GM12878 (cell line): ENCODE measurements around the gene CABLES1. TPM values are rescaled to one million over a fixed set of nuclear protein-coding genes. Genes with fewer than 3 reads are reported as not detected.

Experiments used
- ATAC-seq: fragments of 200-7000 bp; cut with Tn5 transposase; 3 replicates; pipeline ENCODE4 v1.9.1; 2020; ENCODE audit warnings: mild to moderate bottlenecking, moderate library complexity
- BruUV-seq: library from RNA; stranded (reverse); fragments of 400-500 nt; replicated peaks from 2 replicates; lab custom pipeline; 2021; lab: Mats Ljungman, UMichigan
- CTCF ChIA-PET: fragments of 300-600 bp; sonication (Branson Sonifier 250); formaldehyde crosslinking; extraction: SDS; loops from one replicate; lab custom pipeline; 2021; ENCODE audit warnings: inconsistent platforms; lab: Yijun Ruan, JAX
- POLR2A ChIA-PET: fragments of 350-600 bp; formaldehyde crosslinking; extraction: SDS; loops from one replicate; lab custom pipeline; 2021; ENCODE audit warnings: inconsistent platforms; lab: Charles Lee
- RAD21 ChIA-PET: fragments of 300-600 bp; sonication (Branson Sonifier 250); formaldehyde crosslinking; loops from one replicate; lab custom pipeline; 2023; ENCODE audit warnings: antibody characterized with exemption; ENCODE audit not compliant: unreplicated experiment; lab: Charles Lee
- SMC1A ChIA-PET: fragments of 300-600 bp; sonication (Branson Sonifier 250); formaldehyde crosslinking; loops from one replicate; lab custom pipeline; 2023; ENCODE audit not compliant: unreplicated experiment, uncharacterized antibody; lab: Charles Lee
- DNase-seq: peaks from one replicate; pipeline ENCODE4 v3.0.0-alpha.2; 2011; ENCODE audit warnings: low read depth, low spot score
- FAIRE-seq: peaks from 3 replicates; lab custom pipeline; 2011; peaks lifted over from hg19 to GRCh38; lab: Jason Lieb, UNC
- H2AFZ ChIP-seq: 2 replicates; pipeline ENCODE4 v1.6.0; 2011; ENCODE audit warnings: low read depth, low read length, control low read depth; ENCODE audit not compliant: control insufficient read depth
- H3K27ac ChIP-seq: 2 replicates; pipeline ENCODE4 v1.5.1; 2011; ENCODE audit warnings: control low read depth; ENCODE audit not compliant: control insufficient read depth, insufficient read depth
- H3K27me3 ChIP-seq, 2 experiments: replicated peaks in 1 of 2; 2 replicates each; pipeline versions ENCODE4 v1.6.0 to v1.6.1; 2011; ENCODE audit warnings: low read length in 1 of 2; ENCODE audit not compliant: control insufficient read depth in 2 of 2, insufficient read depth in 2 of 2
- H3K36me3 ChIP-seq, 2 experiments: 2 replicates each; pipeline ENCODE4 v1.5.1; 2011; ENCODE audit warnings: low read length in 1 of 2; ENCODE audit not compliant: control insufficient read depth in 2 of 2, insufficient read depth in 2 of 2
- H3K4me1 ChIP-seq: 2 replicates; pipeline ENCODE4 v1.6.1; 2011; ENCODE audit warnings: mild to moderate bottlenecking, low read length, moderate library complexity, mixed read lengths; ENCODE audit not compliant: control insufficient read depth, insufficient read depth
- H3K4me2 ChIP-seq: 2 replicates; pipeline ENCODE4 v1.6.0; 2011; ENCODE audit warnings: control low read depth; ENCODE audit not compliant: control insufficient read depth, insufficient read depth
- H3K4me3 ChIP-seq: fragments of 200-600 bp; sonication (generic); 2 replicates; pipeline ENCODE4 v1.5.1; 2016
- H3K79me2 ChIP-seq: 2 replicates; pipeline ENCODE4 v1.6.0; 2011; ENCODE audit warnings: low read length; ENCODE audit not compliant: control insufficient read depth, insufficient read depth
- H3K9ac ChIP-seq: 2 replicates; pipeline ENCODE4 v1.8.0; 2011; ENCODE audit warnings: low read length, control low read depth, mixed read lengths; ENCODE audit not compliant: control insufficient read depth, insufficient read depth
- H3K9me3 ChIP-seq: replicated peaks from 3 replicates; pipeline ENCODE4 v1.5.1; 2011; ENCODE audit warnings: mild to moderate bottlenecking, low read length; ENCODE audit not compliant: control insufficient read depth, insufficient read depth
- H4K20me1 ChIP-seq: 2 replicates; pipeline ENCODE4 v1.6.0; 2011; ENCODE audit not compliant: control insufficient read depth, insufficient read depth
- EGR1 ChIP-seq, 2 experiments: IDR thresholded peaks; 1 replicate in 1 of 2; 2 replicates in 1 of 2; pipeline ENCODE4 v1.6.1; 2011 to 2012; ENCODE audit warnings: low read depth in 2 of 2, low read length in 2 of 2, borderline replicate concordance in 1 of 2, mild to moderate bottlenecking in 1 of 2, moderate library complexity in 1 of 2
- EP300 ChIP-seq, 2 experiments: fragments of 150-350 bp in 1 of 2; IDR thresholded peaks; 2 replicates each; pipeline ENCODE4 v1.6.1; 2011 to 2012; ENCODE audit warnings: low read depth in 2 of 2, low read length in 2 of 2, borderline replicate concordance in 1 of 2, improper control_type of control experiment in 1 of 2, inconsistent platforms in 1 of 2; ENCODE audit not compliant: control insufficient read depth in 1 of 2
- JUNB ChIP-seq: IDR thresholded peaks from 2 replicates; pipeline ENCODE4 v1.6.1; 2016; ENCODE audit warnings: antibody characterized with exemption, mild to moderate bottlenecking
- RB1 ChIP-seq: fragments of 450-650 bp; formaldehyde crosslinking; IDR thresholded peaks from 2 replicates; pipeline ENCODE4 v1.6.1; 2017; ENCODE audit warnings: mild to moderate bottlenecking, borderline replicate concordance
- RBBP5 ChIP-seq: fragments of 200-600 bp; sonication (generic); conservative IDR thresholded peaks from 2 replicates; pipeline ENCODE4 v1.6.1; 2016
- RFX5 ChIP-seq: IDR thresholded peaks from 2 replicates; pipeline ENCODE4 v1.6.1; 2011; ENCODE audit warnings: low read depth, low read length, improper control_type of control experiment
- WGBS: methylation state at CpG from one replicate; pipeline ENCODE4 v1.1.6; 2016; ENCODE audit warnings: low lambda C conversion rate; ENCODE audit not compliant: insufficient replicate concordance, insufficient coverage; ENCODE audit errors: missing lambda C conversion rate; 5-methylcytosine and 5-hydroxymethylcytosine counted together
- in situ Hi-C: fragments of 300-500 bp; cut with MboI; formaldehyde crosslinking; loops from 9 replicates; pipeline ENCODE4 v1.14.3; 2018; ENCODE audit warnings: mixed read lengths
- intact Hi-C: fragments of 100-400 bp; cut with micrococcal nuclease; formaldehyde crosslinking; loops from one replicate; pipeline ENCODE4 v1.14.2; 2022; ENCODE audit not compliant: unreplicated experiment
- polyA plus RNA-seq, 11 experiments: library from polyadenylated mRNA; depleted of rRNA in 4 of 11; unstranded in 6 of 11; stranded (reverse) in 5 of 11; fragments of >200 nt; fragmentation: Nextera tagmentation in 4 of 11; fragmentation: Illumina TruSeq in 1 of 11; extraction: Ambion mirVana in 4 of 11; extraction: Trizol in 1 of 11; gene quantifications; 1 replicate in 1 of 11; 2 replicates in 10 of 11; pipeline versions ENCODE4 v1.2.1 to v1.2.3, GENCODE V29; 2011 to 2016; ENCODE audit warnings: inconsistent platforms in 2 of 11, missing spikeins in 2 of 11, low read depth in 1 of 11
- total RNA-seq, 4 experiments: library from RNA; depleted of rRNA in 3 of 4; stranded (reverse); fragments of >200 nt in 3 of 4; fragmentation: Illumina TruSeq in 1 of 4; extraction: Trizol in 1 of 4; gene quantifications; 2 replicates each; pipeline versions ENCODE4 v1.2.1 to v1.2.3, GENCODE V29; 2013 to 2021
- TF ChIP-seq, protein P1 (sequence below): IDR thresholded peaks from 2 replicates; pipeline ENCODE4 v1.6.1; 2011; ENCODE audit warnings: borderline replicate concordance, low read depth, mild to moderate bottlenecking, moderate library complexity, low read length; ENCODE audit not compliant: insufficient read depth, poor library complexity, severe bottlenecking
- TF ChIP-seq, protein P2 (sequence below): fragments of 150-350 bp; IDR thresholded peaks from 2 replicates; pipeline ENCODE4 v1.6.1; 2014; ENCODE audit warnings: mild to moderate bottlenecking, low read depth, low read length
- TF ChIP-seq, protein P3 (sequence below): IDR thresholded peaks from 2 replicates; pipeline ENCODE4 v1.6.1; 2011; ENCODE audit warnings: borderline replicate concordance, low read depth, mild to moderate bottlenecking, moderate library complexity, mixed read lengths, low read length; ENCODE audit not compliant: insufficient read depth; ENCODE audit errors: extremely low read length
- TF ChIP-seq, protein P4 (sequence below): fragments of 450-650 bp; IDR thresholded peaks from 2 replicates; pipeline ENCODE4 v1.6.1; 2017; ENCODE audit warnings: borderline replicate concordance

CABLES1 gene
- total and polyA plus RNA-seq, 10 of the 15 experiments (the other 5 are each of a cell fraction or from before 2014, with no cell fraction given): 2.9 to 27.2 (median 8.2) TPM

DNA sequence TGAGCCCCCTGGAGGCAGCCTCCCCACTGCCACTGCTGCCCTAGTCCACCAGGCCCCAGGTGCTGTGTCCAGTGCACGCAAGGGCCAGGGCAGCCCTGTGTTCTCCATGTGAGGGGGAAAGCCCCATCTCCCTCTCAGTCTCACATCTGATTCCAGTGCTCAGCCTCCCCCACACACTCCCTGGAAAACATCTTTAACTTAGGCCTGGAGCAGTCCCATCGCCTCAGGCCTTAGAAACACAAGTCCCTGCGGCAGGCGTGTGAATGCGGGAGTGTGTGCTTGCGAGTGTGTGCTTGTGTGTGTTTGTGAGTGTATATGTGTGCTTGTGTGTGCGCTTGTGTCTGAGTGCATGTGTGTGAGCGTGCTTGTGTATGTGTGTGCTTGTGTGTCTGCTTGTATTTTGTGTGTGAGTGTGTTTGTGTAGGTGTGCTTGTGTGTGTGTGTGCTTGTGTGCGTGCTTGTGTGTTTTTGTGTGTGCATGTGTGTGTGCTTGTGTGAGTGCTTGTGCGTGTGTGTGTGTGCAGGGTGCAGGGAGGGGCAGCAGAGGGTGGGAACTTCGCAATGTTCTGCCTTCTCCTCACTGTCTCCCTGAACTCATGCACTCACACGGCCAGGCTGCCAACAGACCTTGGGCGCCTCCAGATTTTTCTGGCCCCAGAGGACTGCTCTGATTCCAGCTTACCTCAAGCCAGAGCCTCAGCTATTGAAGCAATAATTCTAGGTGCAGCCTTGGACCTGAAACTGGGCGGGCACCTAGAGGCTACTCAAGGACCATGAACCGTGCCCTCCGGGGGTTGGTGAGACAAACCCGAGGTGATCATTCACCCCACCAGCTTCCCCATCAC is 139.6 kb downstream of the CABLES1 start:
- TF ChIP-seq JUNB (no peak), RBBP5 (no peak)
- TF ChIP-seq, protein P1, sequence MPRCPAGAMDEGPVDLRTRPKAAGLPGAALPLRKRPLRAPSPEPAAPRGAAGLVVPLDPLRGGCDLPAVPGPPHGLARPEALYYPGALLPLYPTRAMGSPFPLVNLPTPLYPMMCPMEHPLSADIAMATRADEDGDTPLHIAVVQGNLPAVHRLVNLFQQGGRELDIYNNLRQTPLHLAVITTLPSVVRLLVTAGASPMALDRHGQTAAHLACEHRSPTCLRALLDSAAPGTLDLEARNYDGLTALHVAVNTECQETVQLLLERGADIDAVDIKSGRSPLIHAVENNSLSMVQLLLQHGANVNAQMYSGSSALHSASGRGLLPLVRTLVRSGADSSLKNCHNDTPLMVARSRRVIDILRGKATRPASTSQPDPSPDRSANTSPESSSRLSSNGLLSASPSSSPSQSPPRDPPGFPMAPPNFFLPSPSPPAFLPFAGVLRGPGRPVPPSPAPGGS: peak; percentile 35
- 86% methylated on average over 16 of the region's 17 CpGs for WGBS
- ChIA-PET POLR2A (no interaction called here), SMC1A (no interaction called here), RAD21 (no interaction called here), CTCF (no interaction called here)
- Histone ChIP-seq H3K9me3 (peaks cover 20% of the 10 kb centered on the region; the same call in 2 of the 3 replicates), H3K4me3 (no peak overlapping the region), H3K79me2 (no peaks in the 10 kb centered on the region), H3K4me2 (no peak overlapping the region), H3K4me1 (no peaks in the 10 kb centered on the region), H3K27ac (no peak overlapping the region), H3K9ac (no peak overlapping the region), H3K27me3 (no peaks in the 10 kb centered on the region), H2AFZ (no peak overlapping the region), H4K20me1 (no peaks in the 10 kb centered on the region), H3K36me3 (no peaks in the 10 kb centered on the region)
- intact Hi-C loops (no loop called here), in situ Hi-C loops (no loop called here)
- BruUV-seq: no TSS peak
- FAIRE-seq (no peak), ATAC-seq (no peak), DNase-seq (no peak)

DNA sequence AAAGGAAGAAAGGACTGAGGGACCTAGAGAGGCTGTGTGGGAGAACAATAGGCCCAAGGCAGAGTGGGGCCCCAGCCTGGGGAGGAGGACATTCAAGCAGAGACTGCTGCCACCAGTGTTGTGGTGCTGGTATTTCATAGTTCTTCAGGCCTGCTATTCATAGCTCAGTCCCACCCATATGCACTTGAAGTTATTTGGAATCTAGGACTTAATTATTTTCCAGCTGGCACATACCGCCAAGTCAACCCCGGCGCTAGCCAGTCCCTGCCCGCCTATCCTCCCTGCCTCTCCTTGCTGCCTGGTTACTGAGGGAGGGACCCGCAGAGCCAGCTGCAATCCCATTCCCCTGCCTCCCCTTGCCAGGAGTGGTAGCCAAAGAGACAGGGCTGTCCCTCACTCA is 141.2 kb downstream of the CABLES1 start:
- peaks cover 10% of the 10 kb centered on the region; the same call in 2 of the 3 replicates for H3K9me3 ChIP-seq
- ChIA-PET SMC1A (no interaction called here), RAD21 (no interaction called here), POLR2A (no interaction called here), CTCF (no interaction called here)
- no peaks in the 10 kb centered on the region for H3K27me3 ChIP-seq
- no peaks in the 10 kb centered on the region for H4K20me1 ChIP-seq
- no peak overlapping the region for H3K9ac ChIP-seq
- intact Hi-C loops (no loop called here), in situ Hi-C loops (no loop called here)
- ATAC-seq (no peak), DNase-seq (no peak), FAIRE-seq (no peak)
- H3K79me2 ChIP-seq: no peaks in the 10 kb centered on the region
- no TSS peak for BruUV-seq
- H3K36me3 ChIP-seq: no peaks in the 10 kb centered on the region
- H3K4me3 ChIP-seq: no peak overlapping the region
- H3K4me1 ChIP-seq: no peaks in the 10 kb centered on the region
- H2AFZ ChIP-seq: no peak overlapping the region
- H3K27ac ChIP-seq: no peak overlapping the region
- 98% methylated on average over 5 of the region's 5 CpGs for WGBS
- H3K4me2 ChIP-seq: no peak overlapping the region
- TF ChIP-seq, protein P2, sequence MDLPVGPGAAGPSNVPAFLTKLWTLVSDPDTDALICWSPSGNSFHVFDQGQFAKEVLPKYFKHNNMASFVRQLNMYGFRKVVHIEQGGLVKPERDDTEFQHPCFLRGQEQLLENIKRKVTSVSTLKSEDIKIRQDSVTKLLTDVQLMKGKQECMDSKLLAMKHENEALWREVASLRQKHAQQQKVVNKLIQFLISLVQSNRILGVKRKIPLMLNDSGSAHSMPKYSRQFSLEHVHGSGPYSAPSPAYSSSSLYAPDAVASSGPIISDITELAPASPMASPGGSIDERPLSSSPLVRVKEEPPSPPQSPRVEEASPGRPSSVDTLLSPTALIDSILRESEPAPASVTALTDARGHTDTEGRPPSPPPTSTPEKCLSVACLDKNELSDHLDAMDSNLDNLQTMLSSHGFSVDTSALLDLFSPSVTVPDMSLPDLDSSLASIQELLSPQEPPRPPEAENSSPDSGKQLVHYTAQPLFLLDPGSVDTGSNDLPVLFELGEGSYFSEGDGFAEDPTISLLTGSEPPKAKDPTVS: no peak
- TF ChIP-seq, protein P3, sequence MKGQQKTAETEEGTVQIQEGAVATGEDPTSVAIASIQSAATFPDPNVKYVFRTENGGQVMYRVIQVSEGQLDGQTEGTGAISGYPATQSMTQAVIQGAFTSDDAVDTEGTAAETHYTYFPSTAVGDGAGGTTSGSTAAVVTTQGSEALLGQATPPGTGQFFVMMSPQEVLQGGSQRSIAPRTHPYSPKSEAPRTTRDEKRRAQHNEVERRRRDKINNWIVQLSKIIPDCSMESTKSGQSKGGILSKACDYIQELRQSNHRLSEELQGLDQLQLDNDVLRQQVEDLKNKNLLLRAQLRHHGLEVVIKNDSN: no peak
- TF ChIP-seq, protein P4, sequence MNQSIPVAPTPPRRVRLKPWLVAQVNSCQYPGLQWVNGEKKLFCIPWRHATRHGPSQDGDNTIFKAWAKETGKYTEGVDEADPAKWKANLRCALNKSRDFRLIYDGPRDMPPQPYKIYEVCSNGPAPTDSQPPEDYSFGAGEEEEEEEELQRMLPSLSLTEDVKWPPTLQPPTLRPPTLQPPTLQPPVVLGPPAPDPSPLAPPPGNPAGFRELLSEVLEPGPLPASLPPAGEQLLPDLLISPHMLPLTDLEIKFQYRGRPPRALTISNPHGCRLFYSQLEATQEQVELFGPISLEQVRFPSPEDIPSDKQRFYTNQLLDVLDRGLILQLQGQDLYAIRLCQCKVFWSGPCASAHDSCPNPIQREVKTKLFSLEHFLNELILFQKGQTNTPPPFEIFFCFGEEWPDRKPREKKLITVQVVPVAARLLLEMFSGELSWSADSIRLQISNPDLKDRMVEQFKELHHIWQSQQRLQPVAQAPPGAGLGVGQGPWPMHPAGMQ: no peak
- TF ChIP-seq RB1: no peak
- no peak for TF ChIP-seq RFX5
- no peak for TF ChIP-seq EGR1 (IDR thresholded peaks at IDR 0.05; ENCODE audit: borderline replicate concordance in 1 of 2, low read depth in 2 of 2, low read length in 2 of 2)
- TF ChIP-seq EP300 (IDR thresholded peaks at IDR 0.05; ENCODE audit: borderline replicate concordance in 1 of 2, control insufficient read depth in 1 of 2, low read depth in 2 of 2, low read length in 2 of 2): no peak
